ENCODE measurements around the gene DDX51.
"Not testable (repeated sequence)": the region's sequence is repeated elsewhere in the genome, so short reads cannot be mapped to it uniquely, and the experiment has no call there.

DDX51 gene

DNA sequence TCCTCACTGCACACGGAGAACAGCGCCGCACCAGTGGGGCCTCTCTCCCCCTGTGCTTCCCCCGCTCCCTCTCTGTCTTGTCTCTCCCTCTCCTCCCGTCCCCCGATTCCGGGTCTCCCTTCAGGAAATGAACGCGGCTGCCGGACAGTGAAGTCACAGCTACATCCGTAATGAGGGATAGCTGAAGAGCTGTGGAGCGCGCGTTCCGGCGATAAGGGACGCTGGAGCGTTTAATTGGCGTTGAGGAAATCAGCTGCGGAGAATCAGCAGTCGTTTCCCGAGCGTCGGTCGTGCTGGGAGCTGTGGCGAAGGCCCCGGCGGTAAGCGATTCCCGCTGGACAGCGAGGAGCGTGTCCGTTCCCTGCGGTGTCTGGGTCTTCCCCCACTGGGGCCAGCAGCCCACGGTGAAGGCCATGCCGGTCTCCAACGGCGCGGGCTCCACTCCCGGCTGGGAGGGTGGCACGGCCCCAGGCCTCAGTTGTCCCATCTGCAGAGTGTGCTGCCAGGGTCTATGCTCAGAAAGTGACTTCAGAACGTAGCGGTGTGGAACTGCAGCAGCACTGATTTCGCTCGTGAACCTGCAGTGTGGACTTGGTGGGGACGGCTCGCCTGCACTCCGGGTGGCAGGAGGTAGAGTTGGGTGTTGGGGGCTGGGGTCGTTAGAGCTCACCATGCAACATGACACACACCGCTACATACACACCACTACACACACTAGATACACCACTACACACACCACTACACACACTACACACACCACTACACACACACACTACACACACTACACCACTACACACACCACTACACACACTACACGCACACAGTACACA is 11.0 kb upstream of the DDX51 start:
- peak; percentile 32 for DNase-seq (ENCODE audit: low read depth)

DNA sequence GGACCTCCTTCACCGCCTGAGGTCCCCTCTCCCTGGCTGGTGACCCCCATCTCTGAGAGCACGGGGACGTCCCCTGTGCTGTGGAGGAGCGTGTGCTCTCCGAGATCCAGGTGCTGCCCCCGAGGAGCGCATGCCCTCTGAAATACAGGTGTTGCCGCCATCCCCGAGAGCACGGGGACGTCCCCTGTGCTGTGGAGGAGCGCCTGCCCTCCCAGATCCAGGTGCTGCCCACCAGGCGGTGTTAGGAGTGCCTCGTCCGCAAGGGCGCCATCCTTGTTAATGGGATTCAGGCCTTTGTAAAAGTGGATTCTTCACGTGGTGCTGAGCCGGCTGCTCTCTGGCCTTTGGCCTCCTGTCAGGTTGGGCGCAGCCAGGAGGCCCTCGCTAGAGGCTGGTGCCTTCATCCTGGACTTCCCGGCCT is 10.2 kb upstream of the DDX51 start:
- DNase-seq (ENCODE audit: low read depth), result no peak

DNA sequence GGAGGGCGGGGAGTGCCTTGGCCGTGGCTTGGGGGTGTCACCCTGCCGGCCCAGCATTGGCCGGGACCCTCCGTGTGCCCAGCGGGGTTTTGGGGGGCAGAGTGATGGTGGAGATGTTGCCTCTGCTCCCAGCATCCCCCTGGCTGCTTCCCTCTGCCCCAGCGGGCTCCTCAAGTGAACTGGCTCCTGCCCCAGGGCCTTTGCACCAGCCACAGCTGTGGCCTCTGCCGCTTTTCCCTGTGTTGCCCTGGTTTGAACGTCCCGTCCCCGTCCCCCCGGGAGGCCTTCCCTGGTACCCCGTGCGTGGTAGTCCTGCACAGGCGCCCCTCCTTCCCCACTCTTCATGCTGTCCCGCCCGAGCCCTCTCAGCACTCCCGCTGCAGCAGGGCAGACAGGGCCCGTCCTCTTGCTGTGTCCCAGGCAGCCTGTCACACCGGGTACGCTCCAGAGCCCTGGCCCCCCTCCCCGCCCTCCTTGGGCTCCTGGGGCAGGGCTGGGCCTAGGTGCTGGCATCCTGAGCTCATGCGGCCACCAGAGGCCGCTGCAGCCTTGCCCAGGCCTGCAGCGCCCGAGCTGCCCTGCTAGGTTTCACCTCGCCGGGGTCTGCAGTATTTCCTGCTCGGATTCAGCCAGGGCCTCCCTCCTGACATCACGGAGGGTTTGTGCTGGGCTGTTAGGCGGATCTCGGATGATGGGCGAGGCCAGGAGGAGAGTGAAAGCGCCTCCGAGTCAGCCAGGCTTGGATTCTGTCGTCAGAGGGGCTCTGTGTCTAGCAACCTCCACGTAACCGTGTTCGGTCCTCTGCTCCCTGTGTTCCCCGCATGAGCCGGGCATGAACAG is 9.6 kb upstream of the DDX51 start:
- peak; percentile 73 for DNase-seq (ENCODE audit: low read depth)

DNA sequence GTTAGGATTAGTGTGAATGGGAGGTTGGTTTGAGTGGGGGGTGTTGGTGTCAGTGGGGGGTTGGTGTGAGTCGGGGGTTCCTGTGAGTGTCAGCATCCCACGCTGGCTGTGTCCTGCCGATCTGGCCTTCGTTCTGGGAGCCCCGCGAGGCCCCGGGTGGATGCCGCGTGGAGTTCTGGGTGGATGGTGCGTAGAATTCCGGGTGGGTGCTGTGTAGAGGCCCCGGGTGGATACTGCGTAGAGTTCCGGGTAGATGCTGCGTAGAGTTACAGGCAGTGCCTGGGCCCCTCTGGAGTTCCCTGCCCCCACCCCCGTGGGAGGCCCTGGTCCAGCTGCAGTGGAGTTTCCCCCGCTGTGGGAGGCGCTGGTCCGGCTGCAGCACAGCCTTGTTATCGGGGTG is 8.8 kb upstream of the DDX51 start:
- no peak for DNase-seq (ENCODE audit: low read depth)

DNA sequence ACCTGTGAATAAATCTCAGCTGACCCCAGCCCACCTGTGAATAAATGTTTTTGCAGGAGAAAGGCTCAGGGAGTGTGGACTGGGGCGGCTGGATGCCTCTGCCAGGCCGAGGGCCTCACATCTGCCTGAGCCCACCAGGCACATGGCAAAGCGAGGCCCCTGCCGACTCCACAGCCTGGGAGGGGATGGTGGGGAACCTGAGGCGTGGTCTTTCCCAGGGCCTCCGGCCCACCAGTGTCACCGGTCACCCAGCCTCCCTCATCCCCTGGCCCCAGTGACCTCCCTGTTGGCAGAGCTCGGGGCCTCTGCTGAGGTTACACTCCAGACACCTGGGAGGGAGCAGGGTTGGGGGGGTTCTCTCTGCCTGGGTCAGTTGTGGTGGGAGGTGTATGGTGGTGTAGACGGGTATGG is 8.3 kb upstream of the DDX51 start:
- DNase-seq (ENCODE audit: low read depth), result no peak

DNA sequence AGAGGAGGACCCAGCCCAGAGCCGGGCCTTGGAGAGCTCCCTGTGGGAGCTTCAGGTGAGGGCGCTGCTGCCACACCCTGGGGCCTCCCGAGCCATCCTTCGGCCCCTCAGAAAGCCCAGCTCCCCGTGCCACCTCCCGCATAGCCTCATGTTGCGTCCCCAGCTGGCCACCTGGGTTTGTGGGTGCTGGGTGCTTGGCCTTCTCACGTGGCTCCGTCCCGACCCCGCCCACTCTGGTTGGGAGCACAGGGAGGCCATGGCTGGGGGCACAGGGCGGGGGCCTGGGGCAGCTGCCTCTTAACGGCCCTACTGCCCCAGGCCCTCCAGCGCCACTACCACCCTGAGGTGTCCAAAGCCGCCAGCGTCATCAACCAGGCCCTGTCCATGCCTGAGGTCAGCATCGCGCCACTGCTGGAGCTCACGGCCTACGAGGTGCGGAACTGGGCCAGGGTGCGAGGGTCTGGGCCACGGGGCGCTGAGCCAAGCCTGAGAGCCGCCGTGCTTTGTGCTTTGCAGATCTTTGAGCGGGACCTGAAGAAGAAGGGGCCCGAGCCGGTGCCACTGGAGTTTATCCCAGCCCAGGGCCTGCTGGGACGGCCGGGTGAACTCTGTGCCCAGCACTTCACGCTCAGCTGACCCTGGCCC is 7.8 kb upstream of the DDX51 start:
- DNase-seq (ENCODE audit: low read depth), result no peak

DNA sequence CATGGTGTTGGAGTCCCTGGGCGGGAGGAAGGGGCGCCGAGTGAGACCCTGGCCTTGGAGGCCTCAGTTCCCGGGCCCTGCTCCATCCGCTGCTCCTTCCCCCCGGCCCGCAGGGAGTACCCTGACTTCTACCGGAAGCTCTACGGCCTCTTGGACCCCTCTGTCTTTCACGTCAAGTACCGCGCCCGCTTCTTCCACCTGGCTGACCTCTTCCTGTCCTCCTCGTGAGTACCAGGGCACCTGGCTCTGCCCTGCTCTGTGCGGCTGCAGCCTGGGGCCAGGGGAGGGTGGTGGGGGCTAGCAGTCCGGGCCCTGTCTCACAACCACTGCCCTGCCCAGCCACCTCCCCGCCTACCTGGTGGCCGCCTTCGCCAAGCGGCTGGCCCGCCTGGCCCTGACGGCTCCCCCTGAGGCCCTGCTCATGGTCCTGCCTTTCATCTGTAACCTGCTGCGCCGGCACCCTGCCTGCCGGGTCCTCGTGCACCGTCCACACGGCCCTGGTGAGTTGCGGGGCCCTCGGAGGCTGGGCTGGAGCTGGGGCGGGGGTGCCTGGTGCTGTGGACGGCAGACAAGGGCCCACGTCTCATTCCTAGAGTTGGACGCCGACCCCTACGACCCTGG is 7.1 kb upstream of the DDX51 start:
- DNase-seq (ENCODE audit: low read depth), result no peak

DNA sequence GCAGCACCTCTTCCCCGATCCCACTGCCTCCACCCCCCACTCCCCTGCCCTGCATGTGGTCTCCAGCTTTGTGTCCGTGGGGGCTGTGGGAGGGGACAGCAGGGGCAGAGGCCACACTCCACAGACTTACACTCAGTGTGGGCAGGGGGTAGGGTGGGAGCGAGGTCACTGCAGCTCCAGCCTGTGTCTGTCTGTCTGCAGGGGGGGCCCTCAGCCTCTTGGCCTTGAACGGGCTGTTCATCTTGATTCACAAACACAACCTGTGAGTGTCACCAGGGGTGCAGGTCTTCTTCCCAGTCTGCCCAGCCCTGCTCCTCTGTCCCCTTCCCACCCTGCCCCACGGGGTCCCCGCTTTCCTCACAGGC is 6.6 kb upstream of the DDX51 start:
- DNase-seq (ENCODE audit: low read depth), result no peak

DNA sequence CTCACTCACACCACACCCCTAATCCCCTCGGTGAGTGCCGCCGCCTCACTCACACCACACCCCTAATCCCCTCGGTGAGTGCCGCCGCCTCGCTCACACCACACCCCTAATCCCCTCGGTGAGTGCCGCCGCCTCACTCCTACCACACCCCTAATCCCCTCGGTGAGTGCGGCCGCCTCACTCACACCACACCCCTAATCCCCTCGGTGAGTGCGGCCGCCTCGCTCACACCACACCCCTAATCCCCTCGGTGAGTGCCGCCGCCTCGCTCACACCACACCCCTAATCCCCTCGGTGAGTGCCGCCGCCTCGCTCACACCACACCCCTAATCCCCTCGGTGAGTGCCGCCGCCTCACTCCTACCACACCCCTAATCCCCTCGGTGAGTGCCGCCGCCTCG is 5.4 kb upstream of the DDX51 start:
- DNase-seq (ENCODE audit: low read depth), result not testable (repeated sequence)

DNA sequence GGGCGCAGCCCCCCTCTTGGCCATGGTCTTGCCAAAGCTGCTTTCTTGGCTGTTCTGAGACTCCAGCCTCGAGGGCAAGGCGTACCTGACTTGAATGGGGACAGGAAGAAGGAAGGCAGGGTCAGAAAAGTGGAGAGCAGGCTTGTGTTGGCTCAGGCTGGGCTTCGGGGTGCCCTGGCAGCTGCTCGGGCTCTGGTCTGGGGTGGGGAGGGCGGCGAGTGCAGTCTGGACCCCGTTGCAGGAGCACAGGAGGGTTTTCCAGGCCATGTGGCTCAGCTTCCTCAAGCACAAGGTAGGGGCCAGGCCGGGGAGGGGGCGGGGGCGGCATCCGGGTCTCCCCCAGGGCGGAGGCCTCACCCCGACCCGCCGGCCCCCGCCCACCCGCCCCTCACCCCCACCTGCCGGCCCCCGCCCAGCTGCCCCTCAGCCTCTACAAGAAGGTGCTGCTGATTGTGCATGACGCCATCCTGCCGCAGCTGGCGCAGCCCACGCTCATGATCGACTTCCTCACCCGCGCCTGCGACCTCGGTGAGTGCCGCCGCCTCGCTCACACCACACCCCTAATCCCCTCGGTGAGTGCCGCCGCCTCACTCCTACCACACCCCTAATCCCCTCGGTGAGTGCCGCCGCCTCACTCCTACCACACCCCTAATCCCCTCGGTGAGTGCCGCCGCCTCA is 4.4 kb upstream of the DDX51 start:
- no peak for DNase-seq (ENCODE audit: low read depth)

DNA sequence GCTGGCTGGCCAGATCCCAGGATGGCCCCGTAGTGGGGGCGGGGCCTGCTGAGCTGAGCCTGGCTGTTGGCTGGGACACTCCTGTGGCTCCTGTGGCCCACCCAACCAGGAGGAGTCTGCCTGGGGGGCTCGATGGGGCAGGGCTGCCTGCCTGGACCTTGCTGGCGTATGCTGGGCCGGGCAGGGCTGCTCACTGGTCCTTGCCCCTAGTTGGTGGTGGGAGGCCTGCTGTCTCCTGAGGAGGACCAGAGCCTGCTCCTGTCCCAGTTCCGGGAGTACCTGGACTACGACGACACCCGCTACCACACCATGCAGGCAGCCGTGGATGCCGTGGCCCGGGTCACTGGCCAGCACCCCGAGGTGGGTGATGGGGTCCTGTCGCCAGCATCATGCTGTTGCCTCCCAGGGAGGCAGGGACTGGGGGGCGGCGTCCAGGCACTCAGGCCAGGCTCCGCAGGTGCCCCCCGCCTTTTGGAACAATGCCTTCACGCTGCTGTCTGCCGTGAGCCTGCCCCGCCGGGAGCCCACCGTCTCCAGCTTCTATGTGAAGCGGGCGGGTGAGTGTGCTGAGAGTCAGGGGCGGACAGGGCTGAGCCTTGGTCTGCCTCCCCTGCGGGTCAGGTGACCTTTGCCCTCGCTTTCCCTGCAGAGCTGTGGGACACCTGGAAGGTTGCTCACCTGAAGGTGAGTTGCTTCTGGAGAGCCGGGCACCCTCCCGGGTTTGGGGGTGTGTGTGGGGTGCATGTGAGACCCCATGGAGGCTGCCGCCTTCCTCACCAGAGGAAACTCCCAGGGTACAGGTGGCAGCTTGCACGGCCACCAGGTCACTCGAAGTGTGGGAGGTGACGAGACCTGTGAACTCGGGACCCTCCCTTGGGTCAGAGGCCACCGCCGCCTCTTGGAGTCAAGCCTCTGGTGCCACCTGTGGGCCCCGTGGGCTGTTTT is 3.6 kb upstream of the DDX51 start:
- DNase-seq (ENCODE audit: low read depth), result no peak

DNA sequence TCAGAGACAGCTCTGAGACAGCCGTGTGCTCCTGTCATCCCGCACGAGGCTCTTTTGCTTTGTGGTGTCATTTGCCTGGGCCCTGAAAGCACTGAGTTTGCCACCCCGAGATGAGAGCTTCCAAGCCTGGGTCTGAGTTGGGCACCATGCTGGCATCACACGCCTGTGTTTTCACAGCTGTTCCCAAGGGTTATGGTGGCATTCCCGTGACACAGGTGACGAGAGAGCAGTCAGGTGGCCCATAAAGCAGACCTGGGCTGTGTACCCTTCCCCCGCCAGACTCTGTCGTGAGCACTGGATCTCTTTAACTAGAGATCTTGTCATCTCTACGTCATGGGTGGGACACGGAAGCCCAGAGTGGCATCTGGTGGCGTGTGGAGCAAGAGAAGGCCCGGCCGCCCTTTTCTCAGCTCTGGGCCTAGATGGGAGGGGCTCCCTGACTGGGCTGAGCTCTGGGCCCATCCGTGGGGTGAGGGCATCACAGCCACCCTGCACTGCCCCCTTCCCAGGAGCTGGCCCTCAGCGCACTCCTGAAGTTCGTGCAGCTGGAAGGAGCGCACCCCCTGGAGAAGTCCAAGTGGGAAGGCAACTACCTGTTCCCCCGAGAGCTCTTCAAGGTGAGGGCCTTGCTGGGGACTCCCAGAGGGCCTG is 2.8 kb upstream of the DDX51 start:
- no peak for DNase-seq (ENCODE audit: low read depth)

DNA sequence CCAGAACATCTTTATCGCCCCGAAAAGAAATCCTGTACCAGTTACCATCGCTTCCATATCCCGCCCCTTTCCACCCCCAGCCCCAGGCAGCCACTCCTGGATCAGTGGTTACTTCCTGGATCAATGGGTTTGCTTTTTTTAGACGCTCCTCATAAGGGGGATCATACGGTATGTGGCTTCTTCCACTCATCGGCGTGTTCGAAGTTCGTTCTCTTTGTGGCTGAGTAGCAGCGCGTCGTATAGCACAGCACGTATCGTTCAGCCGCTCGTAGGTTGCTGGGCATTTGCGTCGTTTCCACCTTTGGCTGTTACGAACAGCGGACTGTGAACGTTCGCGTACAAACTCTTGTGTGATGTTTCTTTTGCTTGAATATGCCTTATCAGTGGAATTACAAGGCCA is 2.0 kb upstream of the DDX51 start:
- DNase-seq (ENCODE audit: low read depth), result no peak

DNA sequence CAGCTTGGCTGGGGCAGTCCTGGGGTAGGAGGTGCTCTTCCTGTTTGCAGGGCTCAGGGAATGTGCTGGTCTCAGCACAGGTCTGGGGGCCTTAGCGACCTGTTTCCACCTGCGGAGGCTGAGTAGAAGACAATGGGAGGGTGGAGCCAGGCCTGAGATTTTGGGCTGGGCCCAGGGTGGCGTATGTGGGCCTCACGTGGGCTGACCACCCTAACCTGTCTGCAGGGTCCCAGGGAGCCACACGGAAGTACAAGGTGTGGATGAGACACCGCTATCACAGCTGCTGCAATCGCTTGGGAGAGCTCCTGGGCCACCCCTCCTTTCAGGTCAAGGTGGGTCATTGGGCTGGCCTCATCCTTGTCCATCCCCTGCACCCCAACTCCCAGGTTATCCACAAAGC is 1.2 kb upstream of the DDX51 start:
- DNase-seq (ENCODE audit: low read depth), result no peak

DNA sequence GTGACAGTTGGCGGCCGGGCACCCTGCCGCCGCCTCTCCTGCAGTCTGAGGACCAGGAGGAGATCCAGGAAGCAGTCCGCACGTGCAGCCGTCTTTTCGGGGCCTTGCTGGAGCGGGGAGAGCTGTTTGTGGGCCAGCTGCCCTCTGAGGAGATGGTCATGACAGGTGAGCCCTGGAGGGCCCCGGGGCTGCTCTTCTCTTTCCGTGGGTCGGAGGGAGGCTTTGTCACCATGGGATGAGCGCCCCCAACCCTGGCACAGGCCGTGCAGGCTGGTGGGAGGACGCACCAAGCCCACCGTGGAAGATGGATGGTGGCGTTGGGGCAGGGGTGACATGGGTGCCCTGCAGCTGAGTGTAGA is 670 bp upstream of the DDX51 start:
- peak; percentile 36 for DNase-seq (ENCODE audit: low read depth)

DNA sequence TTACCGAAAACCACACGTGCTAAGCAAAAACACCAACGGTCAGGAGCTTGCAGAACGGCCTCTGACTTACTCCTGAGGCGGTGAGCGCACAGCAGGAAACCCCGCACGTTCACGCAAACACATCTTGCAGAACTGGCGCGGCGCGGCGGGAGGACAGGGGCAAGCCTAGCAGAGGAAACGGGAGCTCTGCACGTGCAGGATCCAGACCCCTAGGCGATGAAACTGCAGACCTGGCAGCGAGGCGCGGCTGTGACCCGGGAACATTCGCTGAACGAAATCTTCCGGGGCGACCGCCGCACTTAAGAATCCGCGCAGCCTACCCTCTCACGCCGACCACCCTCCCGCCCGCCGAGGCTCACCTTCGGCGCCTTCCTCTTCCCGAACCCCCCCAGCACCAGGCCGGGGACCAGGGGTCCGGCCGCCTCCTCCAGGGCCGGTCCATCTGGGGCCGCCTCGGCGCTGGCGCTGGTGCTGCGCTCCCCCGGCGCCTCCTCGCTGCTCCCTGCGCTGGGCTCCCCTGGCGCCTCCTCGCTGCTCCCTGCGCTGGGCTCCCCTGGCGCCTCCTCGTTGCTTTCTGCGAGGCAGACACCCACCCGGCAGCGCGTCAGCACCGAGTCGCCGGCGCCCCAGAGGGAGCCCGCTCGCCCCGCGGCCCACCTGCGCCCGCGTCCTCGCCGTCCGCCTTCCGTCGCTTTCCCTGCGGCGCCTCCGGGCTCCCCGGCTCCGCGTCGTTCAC is 615 bp downstream of the DDX51 start:
- peak; percentile 34 for DNase-seq (ENCODE audit: low read depth)

DNA sequence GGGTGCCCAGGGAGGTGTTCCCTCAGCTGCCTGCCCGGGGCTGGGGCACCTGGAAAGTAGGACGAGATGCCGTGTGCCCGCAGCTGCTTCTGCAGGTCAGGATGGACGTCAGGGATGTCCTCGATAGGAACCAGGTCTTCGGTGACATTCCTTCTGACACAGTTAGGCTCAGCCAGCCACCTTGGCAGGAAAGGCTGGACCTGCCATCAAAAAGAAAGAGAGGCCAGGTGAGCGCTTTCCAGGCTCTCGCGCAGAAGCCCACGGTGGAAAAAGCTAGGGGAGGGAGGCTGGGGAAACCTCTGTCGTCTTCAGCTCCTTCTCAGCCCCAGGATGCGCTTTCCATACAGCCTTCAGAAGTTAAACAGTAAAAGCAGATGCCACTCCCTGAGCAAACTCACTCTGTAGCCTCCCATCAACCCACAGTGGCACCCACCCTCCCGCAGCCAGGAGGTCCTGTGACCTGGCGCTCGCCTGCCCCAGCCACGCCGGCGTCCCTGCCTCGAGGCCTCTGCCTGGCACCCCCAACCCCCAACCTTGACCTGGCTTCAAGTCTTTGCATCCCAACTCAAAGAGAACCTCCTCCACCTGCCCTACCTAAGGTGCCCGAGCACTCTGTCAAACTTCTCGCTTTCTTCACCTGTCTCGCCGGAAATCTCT is 1.3 kb downstream of the DDX51 start:
- DNase-seq (ENCODE audit: low read depth), result no peak

DNA sequence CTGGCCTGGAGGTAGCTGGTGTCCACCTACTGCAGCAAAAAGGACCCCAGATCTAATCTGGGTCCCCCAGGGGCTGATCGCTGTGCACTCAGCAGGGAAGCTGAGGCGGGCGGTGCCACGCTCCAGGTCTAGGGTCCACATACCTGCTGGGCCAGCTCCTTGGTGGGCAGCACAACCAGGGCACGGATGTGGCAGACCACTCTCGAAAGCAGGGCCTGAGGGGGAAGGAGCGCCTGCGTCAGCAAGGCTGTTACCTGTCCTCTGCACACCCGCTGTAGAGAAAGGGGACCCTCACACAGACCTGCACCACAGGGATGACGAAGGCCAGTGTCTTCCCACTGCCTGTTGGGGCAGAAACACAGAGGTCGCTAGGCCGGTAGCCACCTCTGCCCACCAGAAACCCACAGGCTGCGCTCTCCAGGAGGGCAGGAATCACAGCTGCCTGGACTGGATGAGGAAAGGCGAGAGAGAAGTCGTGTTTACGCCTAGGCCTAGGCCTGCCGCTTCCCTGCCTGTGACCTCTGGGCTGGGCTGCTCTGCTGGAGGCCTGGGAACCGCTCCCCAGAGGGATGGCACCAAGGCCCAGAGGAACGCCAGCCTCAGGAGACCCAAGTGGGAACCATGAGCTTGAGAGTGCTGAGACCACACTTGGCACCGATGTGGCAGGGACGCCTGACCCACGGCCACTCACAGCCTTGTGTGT is 2.0 kb downstream of the DDX51 start:
- DNase-seq (ENCODE audit: low read depth), result no peak

Measured in ELR (cell line).